ENCODE measurements around the gene ANK3.

ANK3 gene

DNA sequence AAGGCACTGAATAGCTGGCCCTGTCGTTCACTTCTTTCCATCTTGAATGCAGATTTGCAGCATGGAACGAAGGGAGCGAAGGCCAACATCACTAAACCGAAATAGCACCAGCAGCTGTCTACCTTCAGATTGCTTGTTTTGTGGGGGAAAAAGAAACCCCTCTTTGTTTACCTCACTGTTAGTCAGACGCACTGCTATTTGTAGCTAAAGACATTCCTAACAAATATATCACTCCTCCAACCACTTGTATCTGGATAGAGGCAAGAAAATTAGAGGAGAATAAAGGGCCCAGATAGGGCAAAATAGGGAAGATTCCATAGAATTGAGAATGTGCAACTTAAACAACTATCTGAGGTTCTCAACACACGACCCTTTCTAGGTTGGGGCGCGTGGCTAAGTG lies 26.5 kb downstream of the ANK3 start:
- Histone ChIP-seq H3K79me1 (ENCODE audit: low read length) (no peaks in the 10 kb centered on the region), H2AFZ (ENCODE audit: insufficient read depth, low read length, poor library complexity) (no peak overlapping the region), H2AK5ac (ENCODE audit: low read length) (no peak overlapping the region), H3K4me2 (ENCODE audit: low read length) (no peak overlapping the region), H3K4me1 (ENCODE audit: control insufficient read depth in 1 of 2, insufficient read depth in 2 of 2, low read length in 2 of 2) (peaks cover 0 to 2% of the 10 kb centered on the region in 2 experiments), H3K4ac (ENCODE audit: low read depth, low read length) (no peak overlapping the region), H3K36me3 (ENCODE audit: control insufficient read depth in 1 of 2, insufficient read depth in 2 of 2, low read length in 2 of 2) (no peaks in the 10 kb centered on the region), H3K23ac (ENCODE audit: low read length) (no peak overlapping the region), H2BK12ac (ENCODE audit: low read length) (no peak overlapping the region), H3K27me3 (ENCODE audit: insufficient read depth, low read length) (no peaks in the 10 kb centered on the region), H3K27ac (ENCODE audit: low read depth, low read length) (no peak overlapping the region), H4K91ac (ENCODE audit: low read depth, low read length) (no peak overlapping the region), H2BK120ac (ENCODE audit: insufficient read depth, low read length, poor library complexity) (no peak overlapping the region), H3K14ac (ENCODE audit: low read length) (no peak overlapping the region), H3K79me2 (ENCODE audit: control insufficient read depth, insufficient read depth, low read length, poor library complexity) (no peaks in the 10 kb centered on the region), H4K8ac (ENCODE audit: low read depth, low read length) (no peak overlapping the region), H3K9ac (ENCODE audit: low read length) (no peak overlapping the region), H4K12ac (ENCODE audit: low read depth, low read length) (no peak overlapping the region), H3K4me3 (ENCODE audit: low read depth, low read length) (no peak overlapping the region), H3K18ac (ENCODE audit: low read length) (no peak overlapping the region), H3K9me3 (ENCODE audit: insufficient read depth, low read depth, low read length) (no peaks in the 10 kb centered on the region), H2BK5ac (ENCODE audit: low read depth, low read length, poor library complexity) (no peak overlapping the region)
- no peak for DNase-seq
- no CpG with 5 or more reads among the region's 8 CpGs for WGBS (ENCODE audit: extremely low coverage, insufficient coverage, insufficient read length)

- Histone ChIP-seq H3K9ac (ENCODE audit: low read length) (no peak overlapping the region), H3K27ac (ENCODE audit: low read depth, low read length) (no peak overlapping the region), H4K12ac (ENCODE audit: low read depth, low read length) (no peak overlapping the region), H3K4me1 (ENCODE audit: control insufficient read depth in 1 of 2, insufficient read depth in 2 of 2, low read length in 2 of 2) (peaks cover 0 to 2% of the 10 kb centered on the region in 2 experiments), H3K23ac (ENCODE audit: low read length) (no peak overlapping the region), H3K36me3 (ENCODE audit: control insufficient read depth in 1 of 2, insufficient read depth in 2 of 2, low read length in 2 of 2) (no peaks in the 10 kb centered on the region), H3K4ac (ENCODE audit: low read depth, low read length) (no peak overlapping the region), H3K14ac (ENCODE audit: low read length) (no peak overlapping the region), H2BK120ac (ENCODE audit: insufficient read depth, low read length, poor library complexity) (no peak overlapping the region), H3K79me2 (ENCODE audit: control insufficient read depth, insufficient read depth, low read length, poor library complexity) (no peaks in the 10 kb centered on the region), H3K79me1 (ENCODE audit: low read length) (no peaks in the 10 kb centered on the region), H3K18ac (ENCODE audit: low read length) (no peak overlapping the region), H2AFZ (ENCODE audit: insufficient read depth, low read length, poor library complexity) (no peak overlapping the region), H4K8ac (ENCODE audit: low read depth, low read length) (no peak overlapping the region), H4K91ac (ENCODE audit: low read depth, low read length) (no peak overlapping the region), H2BK12ac (ENCODE audit: low read length) (no peak overlapping the region), H3K4me2 (ENCODE audit: low read length) (no peak overlapping the region), H3K27me3 (ENCODE audit: insufficient read depth, low read length) (no peaks in the 10 kb centered on the region), H2BK5ac (ENCODE audit: low read depth, low read length, poor library complexity) (no peak overlapping the region), H3K4me3 (ENCODE audit: low read depth, low read length) (no peak overlapping the region), H3K9me3 (ENCODE audit: insufficient read depth, low read depth, low read length) (no peaks in the 10 kb centered on the region), H2AK5ac (ENCODE audit: low read length) (no peak overlapping the region)
- DNase-seq = no peak
- WGBS (ENCODE audit: extremely low coverage, insufficient coverage, insufficient read length) = no CpG with 5 or more reads among the region's 6 CpGs
Measured at GRCh38 chr10:60362461-60362860, 27.2 kb downstream of the ANK3 start.

GRCh38 chr10:60359066-60359465 lies 30.6 kb downstream of the ANK3 start:
- Histone ChIP-seq H3K9me3 (ENCODE audit: insufficient read depth, low read depth, low read length) (no peaks in the 10 kb centered on the region), H3K79me1 (ENCODE audit: low read length) (no peaks in the 10 kb centered on the region), H2BK5ac (ENCODE audit: low read depth, low read length, poor library complexity) (no peak overlapping the region), H3K4ac (ENCODE audit: low read depth, low read length) (no peak overlapping the region), H3K27ac (ENCODE audit: low read depth, low read length) (no peak overlapping the region), H3K4me1 (ENCODE audit: control insufficient read depth in 1 of 2, insufficient read depth in 2 of 2, low read length in 2 of 2) (peaks cover 0 to 2% of the 10 kb centered on the region in 2 experiments), H3K14ac (ENCODE audit: low read length) (no peak overlapping the region), H3K4me2 (ENCODE audit: low read length) (no peak overlapping the region), H2BK12ac (ENCODE audit: low read length) (no peak overlapping the region), H2AK5ac (ENCODE audit: low read length) (no peak overlapping the region), H3K79me2 (ENCODE audit: control insufficient read depth, insufficient read depth, low read length, poor library complexity) (no peaks in the 10 kb centered on the region), H3K36me3 (ENCODE audit: control insufficient read depth in 1 of 2, insufficient read depth in 2 of 2, low read length in 2 of 2) (no peaks in the 10 kb centered on the region), H4K12ac (ENCODE audit: low read depth, low read length) (no peak overlapping the region), H4K91ac (ENCODE audit: low read depth, low read length) (no peak overlapping the region), H2BK120ac (ENCODE audit: insufficient read depth, low read length, poor library complexity) (no peak overlapping the region), H2AFZ (ENCODE audit: insufficient read depth, low read length, poor library complexity) (no peak overlapping the region), H3K9ac (ENCODE audit: low read length) (no peak overlapping the region), H3K4me3 (ENCODE audit: low read depth, low read length) (no peak overlapping the region), H3K18ac (ENCODE audit: low read length) (no peak overlapping the region), H3K27me3 (ENCODE audit: insufficient read depth, low read length) (no peaks in the 10 kb centered on the region), H3K23ac (ENCODE audit: low read length) (no peak overlapping the region), H4K8ac (ENCODE audit: low read depth, low read length) (no peak overlapping the region)
- DNase-seq = no peak

- H3K27ac ChIP-seq (ENCODE audit: low read depth, low read length) = no peak overlapping the region
- no peaks in the 10 kb centered on the region for H3K9me3 ChIP-seq (ENCODE audit: insufficient read depth, low read depth, low read length)
- H3K18ac ChIP-seq (ENCODE audit: low read length) = no peak overlapping the region
- H3K4me3 ChIP-seq (ENCODE audit: low read depth, low read length) = no peak overlapping the region
- H3K4me2 ChIP-seq (ENCODE audit: low read length) = no peak overlapping the region
- no peaks in the 10 kb centered on the region for H3K36me3 ChIP-seq (ENCODE audit: control insufficient read depth in 1 of 2, insufficient read depth in 2 of 2, low read length in 2 of 2)
- no peak overlapping the region for H4K91ac ChIP-seq (ENCODE audit: low read depth, low read length)
- no peak overlapping the region for H3K9ac ChIP-seq (ENCODE audit: low read length)
- no peak overlapping the region for H3K4ac ChIP-seq (ENCODE audit: low read depth, low read length)
- peaks cover 0 to 2% of the 10 kb centered on the region in 2 experiments for H3K4me1 ChIP-seq (ENCODE audit: control insufficient read depth in 1 of 2, insufficient read depth in 2 of 2, low read length in 2 of 2)
- H2AFZ ChIP-seq (ENCODE audit: insufficient read depth, low read length, poor library complexity) = no peak overlapping the region
- H2BK5ac ChIP-seq (ENCODE audit: low read depth, low read length, poor library complexity) = no peak overlapping the region
- H3K14ac ChIP-seq (ENCODE audit: low read length) = no peak overlapping the region
- no peak overlapping the region for H2AK5ac ChIP-seq (ENCODE audit: low read length)
- H2BK12ac ChIP-seq (ENCODE audit: low read length) = no peak overlapping the region
- H4K12ac ChIP-seq (ENCODE audit: low read depth, low read length) = no peak overlapping the region
- H3K23ac ChIP-seq (ENCODE audit: low read length) = no peak overlapping the region
- no peaks in the 10 kb centered on the region for H3K79me1 ChIP-seq (ENCODE audit: low read length)
- H3K27me3 ChIP-seq (ENCODE audit: insufficient read depth, low read length) = no peaks in the 10 kb centered on the region
- H3K79me2 ChIP-seq (ENCODE audit: control insufficient read depth, insufficient read depth, low read length, poor library complexity) = no peaks in the 10 kb centered on the region
- no peak overlapping the region for H2BK120ac ChIP-seq (ENCODE audit: insufficient read depth, low read length, poor library complexity)
- no peak for DNase-seq
- H4K8ac ChIP-seq (ENCODE audit: low read depth, low read length) = no peak overlapping the region
Measured at GRCh38 chr10:60358282-60358681, 31.4 kb downstream of the ANK3 start.

Measured in trophoblast cell (in vitro differentiated cells and primary cell).